ENCODE results near the gene TNNT2.

Gene TNNT2

GRCh38 chr1:201356701-201357100 lies 20.8 kb downstream of the TNNT2 start:
- no peak for TF ChIP-seq CTCF (IDR thresholded peaks at IDR 0.05; ENCODE audit: extremely low read depth, missing control alignments)

GRCh38 chr1:201356236-201356635 lies 21.2 kb downstream of the TNNT2 start:
- no peak for TF ChIP-seq CTCF (IDR thresholded peaks at IDR 0.05; ENCODE audit: extremely low read depth, missing control alignments)
- no peak for DNase-seq (ENCODE audit: low spot score)

More at GRCh38 chr1:201356701-201357100, 20.8 kb downstream of the TNNT2 start:
- no peak for DNase-seq (ENCODE audit: low spot score)

- TF ChIP-seq CTCF (IDR thresholded peaks at IDR 0.05; ENCODE audit: extremely low read depth, missing control alignments): no peak
These were observed 22.0 kb downstream of the TNNT2 start for GRCh38 chr1:201355471-201355870.

GRCh38 chr1:201354901-201355295 lies 22.6 kb downstream of the TNNT2 start:
- DNase-seq (ENCODE audit: low spot score): no peak
- no peak for TF ChIP-seq CTCF (IDR thresholded peaks at IDR 0.05; ENCODE audit: extremely low read depth, missing control alignments)

More at GRCh38 chr1:201355471-201355870, 22.0 kb downstream of the TNNT2 start:
- no peak for DNase-seq (ENCODE audit: low spot score)

GRCh38 chr1:201354151-201354900 lies 23.2 kb downstream of the TNNT2 start:
- no peak for TF ChIP-seq CTCF (IDR thresholded peaks at IDR 0.05; ENCODE audit: extremely low read depth, missing control alignments)
- no peak for DNase-seq (ENCODE audit: low spot score)

- no peak for DNase-seq (ENCODE audit: low spot score)
- no peak for TF ChIP-seq CTCF (IDR thresholded peaks at IDR 0.05; ENCODE audit: extremely low read depth, missing control alignments)
These were observed 24.1 kb downstream of the TNNT2 start for GRCh38 chr1:201353186-201353940.

- no peak for TF ChIP-seq CTCF (IDR thresholded peaks at IDR 0.05; ENCODE audit: extremely low read depth, missing control alignments)
- no peak for DNase-seq (ENCODE audit: low spot score)
These were observed 25.9 kb downstream of the TNNT2 start for GRCh38 chr1:201351617-201352016.

Data from GM20000 (cell line).